Karpas-422 (cell line): ENCODE data around the gene ORAI1. TPM values are rescaled to one million over a fixed set of nuclear protein-coding genes. Genes with fewer than 3 reads are reported as not detected.
"Not testable (repeated sequence)": the region's sequence is repeated elsewhere in the genome, so short reads cannot be mapped to it uniquely, and the experiment has no call there.

Experiments used
- DNase-seq: peaks from one replicate; pipeline ENCODE4 v3.0.0-alpha.2; 2015
- H2AFZ ChIP-seq: fragments of 200-600 bp; sonication (generic); 2 replicates; pipeline ENCODE4 v1.6.1; 2014; ENCODE audit warnings: antibody characterized with exemption, low read length, mixed read lengths
- H3K27ac ChIP-seq: fragments of 200-600 bp; sonication (generic); 2 replicates; pipeline ENCODE4 v1.5.1; 2014; ENCODE audit warnings: mild to moderate bottlenecking, low read length, moderate library complexity
- H3K27me3 ChIP-seq: fragments of 200-600 bp; sonication (generic); 2 replicates; pipeline ENCODE4 v1.6.1; 2014; ENCODE audit warnings: low read length, mixed read lengths
- H3K36me3 ChIP-seq: fragments of 200-600 bp; sonication (generic); 2 replicates; pipeline ENCODE4 v1.6.1; 2014; ENCODE audit warnings: low read length, mixed read lengths; ENCODE audit not compliant: insufficient read depth
- H3K4me1 ChIP-seq: fragments of 200-600 bp; sonication (generic); 2 replicates; pipeline ENCODE4 v1.6.1; 2014; ENCODE audit warnings: mild to moderate bottlenecking, low read length, mixed read lengths
- H3K4me2 ChIP-seq: fragments of 200-600 bp; sonication (generic); 2 replicates; pipeline ENCODE4 v1.6.1; 2014; ENCODE audit warnings: low read length, low read depth, mild to moderate bottlenecking; ENCODE audit not compliant: poor library complexity, severe bottlenecking
- H3K4me3 ChIP-seq: fragments of 200-600 bp; sonication (generic); 2 replicates; pipeline ENCODE4 v1.5.1; 2014; ENCODE audit warnings: mild to moderate bottlenecking, antibody characterized with exemption, low read length, mixed read lengths
- H3K79me2 ChIP-seq: fragments of 200-600 bp; sonication (generic); 2 replicates; pipeline ENCODE4 v1.6.1; 2014; ENCODE audit warnings: mild to moderate bottlenecking, low read length, mixed read lengths
- H3K9ac ChIP-seq: fragments of 200-600 bp; sonication (generic); 2 replicates; pipeline ENCODE4 v1.6.0; 2014; ENCODE audit warnings: low read length
- H3K9me2 ChIP-seq: fragments of 200-600 bp; sonication (generic), shearing (Covaris generic); replicated peaks from 2 replicates; pipeline ENCODE4 v1.6.0; 2014; ENCODE audit warnings: mild to moderate bottlenecking, low read length, moderate library complexity; ENCODE audit not compliant: insufficient read depth
- H3K9me3 ChIP-seq: fragments of 300-700, 200-600 bp; sonication (generic); 2 replicates; pipeline ENCODE4 v1.6.1; 2014; ENCODE audit warnings: low read length, mixed read lengths
- H4K20me1 ChIP-seq: fragments of 200-600 bp; sonication (generic); 2 replicates; pipeline ENCODE4 v1.6.1; 2014; ENCODE audit warnings: mild to moderate bottlenecking, antibody characterized with exemption, low read length, low read depth; ENCODE audit not compliant: insufficient read depth
- total RNA-seq: library from RNA; depleted of rRNA; stranded (reverse); fragments of >200 nt; shearing (Covaris generic); gene quantifications from 2 replicates; pipeline ENCODE4 v1.2.3, GENCODE V29; 2014; ENCODE audit warnings: low replicate concordance

ORAI1 gene
- total RNA-seq, 1 experiment from 2014 or later, result 20.3 TPM

GRCh38 chr12:121630791-121631355 is 4.5 kb downstream of the ORAI1 start:
- H3K27ac ChIP-seq, result no peak overlapping the region
- no peak overlapping the region for H3K4me2 ChIP-seq
- no peaks in the 10 kb centered on the region; the same call in none of the 2 replicates for H4K20me1 ChIP-seq
- H3K9me2 ChIP-seq, result no peaks in the 10 kb centered on the region
- H3K79me2 ChIP-seq, result peaks cover 70% of the 10 kb centered on the region
- no peak overlapping the region for H2AFZ ChIP-seq
- no peak for DNase-seq
- H3K4me3 ChIP-seq, result no peak overlapping the region
- no peak overlapping the region for H3K9ac ChIP-seq
- H3K36me3 ChIP-seq, result 0 out of 2 replicates have a peak, but pooled peaks cover 5% of the 10 kb centered on the region
- no peaks in the 10 kb centered on the region for H3K9me3 ChIP-seq
- no peaks in the 10 kb centered on the region for H3K27me3 ChIP-seq
- peaks cover 35% of the 10 kb centered on the region for H3K4me1 ChIP-seq

- no peaks in the 10 kb centered on the region; the same call in none of the 2 replicates for H4K20me1 ChIP-seq
- H3K4me2 ChIP-seq, result no peak overlapping the region
- H3K4me3 ChIP-seq, result no peak overlapping the region
- H3K79me2 ChIP-seq, result peaks cover 81% of the 10 kb centered on the region
- H3K9me2 ChIP-seq, result no peaks in the 10 kb centered on the region
- H3K36me3 ChIP-seq, result 0 out of 2 replicates have a peak, but pooled peaks cover 5% of the 10 kb centered on the region
- H3K4me1 ChIP-seq, result peaks cover 43% of the 10 kb centered on the region
- H3K9me3 ChIP-seq, result no peaks in the 10 kb centered on the region
- DNase-seq, result no peak
- no peaks in the 10 kb centered on the region for H3K27me3 ChIP-seq
- H3K27ac ChIP-seq, result no peak overlapping the region
- no peak overlapping the region for H3K9ac ChIP-seq
- H2AFZ ChIP-seq, result no peak overlapping the region
Measured at GRCh38 chr12:121632069-121632970, 6.0 kb downstream of the ORAI1 start.

- peaks cover 37% of the 10 kb centered on the region for H3K4me1 ChIP-seq
- H3K79me2 ChIP-seq, result peaks cover 81% of the 10 kb centered on the region
- H3K9me2 ChIP-seq, H3K9me3 ChIP-seq, H4K20me1 ChIP-seq, H3K27me3 ChIP-seq, H3K36me3 ChIP-seq, H3K4me3 ChIP-seq, H3K27ac ChIP-seq, H3K9ac ChIP-seq, H3K4me2 ChIP-seq, H2AFZ ChIP-seq, DNase-seq: not testable (repeated sequence)
Measured at GRCh38 chr12:121633833-121634196, 7.5 kb downstream of the ORAI1 start.

- no peak overlapping the region for H3K4me2 ChIP-seq
- no peaks in the 10 kb centered on the region for H3K27me3 ChIP-seq
- no peak overlapping the region for H3K27ac ChIP-seq
- H3K9me3 ChIP-seq, result no peaks in the 10 kb centered on the region
- no peak overlapping the region for H3K4me3 ChIP-seq
- H3K36me3 ChIP-seq, result no peaks in the 10 kb centered on the region
- H3K9me2 ChIP-seq, result no peaks in the 10 kb centered on the region
- H4K20me1 ChIP-seq, result no peaks in the 10 kb centered on the region; the same call in none of the 2 replicates
- no peak overlapping the region for H3K9ac ChIP-seq
- no peak for DNase-seq
- H3K4me1 ChIP-seq, result peaks cover 27% of the 10 kb centered on the region
- H3K79me2 ChIP-seq, result peaks cover 77% of the 10 kb centered on the region
- H2AFZ ChIP-seq, result no peak overlapping the region
Measured at GRCh38 chr12:121634836-121635235, 8.5 kb downstream of the ORAI1 start.

GRCh38 chr12:121637231-121637914 is 11.0 kb downstream of the ORAI1 start:
- Histone ChIP-seq H4K20me1 (peaks cover 3% of the 10 kb centered on the region; the same call in 1 of the 2 replicates), H2AFZ (peak overlapping the region; percentile 69; the same call in 1 of the 2 replicates), H3K27ac (peak overlapping the region; percentile 76), H3K9me3 (no peaks in the 10 kb centered on the region), H3K9ac (peak overlapping the region; percentile 64), H3K79me2 (peaks cover 54% of the 10 kb centered on the region), H3K4me2 (peak overlapping the region; percentile 58), H3K4me1 (peaks cover 16% of the 10 kb centered on the region), H3K9me2 (no peaks in the 10 kb centered on the region), H3K27me3 (no peaks in the 10 kb centered on the region), H3K36me3 (no peaks in the 10 kb centered on the region; the same call in 1 of the 2 replicates), H3K4me3 (peak overlapping the region; percentile 50; the same call in 1 of the 2 replicates)
- peak; percentile 76 for DNase-seq

- Histone ChIP-seq H3K4me2 (no peak overlapping the region), H4K20me1 (0 out of 2 replicates have a peak, but pooled peaks cover 3% of the 10 kb centered on the region), H3K79me2 (peaks cover 44% of the 10 kb centered on the region), H3K27ac (no peak overlapping the region), H3K4me3 (no peak overlapping the region), H3K4me1 (peaks cover 16% of the 10 kb centered on the region), H3K27me3 (no peaks in the 10 kb centered on the region), H3K9ac (no peak overlapping the region), H3K36me3 (no peaks in the 10 kb centered on the region; the same call in 1 of the 2 replicates), H3K9me3 (no peaks in the 10 kb centered on the region), H2AFZ (no peak overlapping the region), H3K9me2 (no peaks in the 10 kb centered on the region)
- DNase-seq, result no peak
Measured at GRCh38 chr12:121638298-121639202, 12.2 kb downstream of the ORAI1 start.

- peaks cover 16% of the 10 kb centered on the region for H3K4me1 ChIP-seq
- H3K9me3 ChIP-seq, result no peaks in the 10 kb centered on the region
- H3K79me2 ChIP-seq, result peaks cover 34% of the 10 kb centered on the region
- H4K20me1 ChIP-seq, result 0 out of 2 replicates have a peak, but pooled peaks cover 3% of the 10 kb centered on the region
- no peak overlapping the region for H2AFZ ChIP-seq
- H3K4me2 ChIP-seq, result no peak overlapping the region
- no peaks in the 10 kb centered on the region for H3K9me2 ChIP-seq
- no peak overlapping the region for H3K27ac ChIP-seq
- no peak overlapping the region for H3K9ac ChIP-seq
- H3K4me3 ChIP-seq, result no peak overlapping the region
- DNase-seq, result no peak
- H3K36me3 ChIP-seq, result no peaks in the 10 kb centered on the region; the same call in 1 of the 2 replicates
- no peaks in the 10 kb centered on the region for H3K27me3 ChIP-seq
Measured at GRCh38 chr12:121641343-121641630, 15.0 kb downstream of the ORAI1 start.
